Stimulated activated CD4-positive, alpha-beta T cell treated with anti-CD3 and anti-CD28 coated beads, TNF-alpha, amount 100 ng/mL, for 24 hours (primary cell): ENCODE results near the gene ABCB11.
"Not testable (repeated sequence)": the region's sequence is repeated elsewhere in the genome, so short reads cannot be mapped to it uniquely, and the experiment has no call there.

Experiments used
- DNase-seq, 3 experiments: peaks; one replicate each; pipeline ENCODE4 v3.0.0-alpha.2; 2020; ENCODE audit warnings: low read depth in 3 of 3

ABCB11 gene

DNA sequence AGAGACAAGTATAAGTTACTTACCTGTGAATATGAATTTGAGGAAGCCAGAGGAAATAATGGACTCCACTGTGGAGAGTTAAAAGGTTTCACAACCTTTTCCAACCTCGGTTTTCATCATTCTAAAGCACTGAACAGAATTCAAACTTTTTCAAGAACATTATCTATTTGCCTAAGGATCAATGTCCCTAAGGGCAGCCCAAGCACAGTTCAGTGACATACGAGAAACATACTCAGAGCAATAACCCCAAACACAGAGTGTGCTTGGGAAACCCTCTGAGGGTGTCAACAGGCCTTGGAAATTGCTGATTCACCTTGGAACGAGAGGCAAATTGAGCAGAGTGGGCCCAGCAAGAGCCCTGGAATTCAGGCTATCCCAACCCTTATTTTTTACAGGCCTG is at the start of gene ABCB11:
Gene ABCB11 (minus strand): TSS at position 123 of the 400 bp plus-strand sequence. CDS start 13,199 bp downstream, outside the sequence.
- no peak for DNase-seq

DNA sequence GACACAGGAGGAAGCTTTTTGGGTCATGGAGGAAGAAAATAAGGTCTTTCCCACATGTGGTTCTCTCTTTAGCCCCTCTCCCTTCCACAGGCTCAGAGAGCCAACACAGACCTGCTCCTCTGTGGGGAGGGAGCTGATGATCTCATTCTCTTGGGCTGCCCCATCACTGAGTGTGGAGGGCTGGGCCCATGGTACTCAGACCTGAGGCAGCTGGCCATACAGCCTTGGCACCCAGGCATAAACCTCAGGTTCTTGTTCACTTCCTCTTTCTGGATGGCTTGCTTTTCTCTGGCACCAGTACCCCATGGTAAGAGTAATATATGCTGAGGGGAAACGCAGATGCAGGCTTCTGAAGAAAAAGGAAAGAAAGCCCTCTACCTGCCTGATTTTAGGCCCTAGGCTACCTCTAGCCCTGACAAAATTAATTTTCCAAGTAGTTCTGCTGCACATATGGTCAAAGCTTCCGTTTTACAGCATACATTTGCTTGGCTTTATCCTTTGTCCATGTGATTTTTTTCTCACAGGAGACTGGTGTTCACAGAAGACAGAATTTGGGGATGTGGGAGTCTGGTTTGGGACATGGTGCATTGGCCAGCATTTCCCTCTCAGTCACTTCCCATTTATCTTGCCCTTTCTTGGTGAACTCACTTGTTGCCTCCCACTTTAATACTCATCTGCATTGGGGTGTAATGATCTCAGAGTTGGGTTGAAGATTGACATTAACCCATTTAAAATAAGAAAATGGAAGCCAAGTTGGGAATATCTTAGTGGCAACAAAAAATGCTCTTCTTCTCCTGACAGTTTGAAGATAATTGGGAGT is 49.3 kb upstream of the ABCB11 start:
- DNase-seq, result no peak

DNA sequence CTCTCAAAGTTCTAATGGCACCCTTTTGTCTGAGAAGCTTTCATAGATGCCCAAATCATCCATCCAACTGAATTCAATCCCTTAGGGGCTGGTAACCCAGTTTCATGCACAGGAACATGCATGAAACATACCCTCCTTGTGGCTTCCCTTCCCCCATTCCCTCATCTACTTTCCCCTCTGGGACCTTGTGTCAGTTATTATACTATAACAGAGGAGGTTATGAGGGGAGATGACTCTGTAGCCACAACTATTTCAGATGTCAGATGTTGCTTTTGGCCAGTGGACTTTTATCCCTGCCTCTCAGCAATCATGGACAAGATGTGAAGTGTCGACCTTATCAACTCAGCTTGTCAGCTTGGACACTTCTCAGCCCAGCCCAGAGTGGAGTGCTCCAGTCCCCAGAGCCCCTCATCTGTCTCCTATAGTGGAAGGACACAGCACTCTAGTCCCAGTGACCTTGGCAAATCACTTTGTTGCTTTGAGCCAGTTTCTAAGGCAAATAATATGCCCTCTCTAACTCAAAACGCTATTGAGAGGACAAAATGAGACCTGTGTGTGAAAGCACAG is 46.6 kb upstream of the ABCB11 start:
- no peak for DNase-seq

DNA sequence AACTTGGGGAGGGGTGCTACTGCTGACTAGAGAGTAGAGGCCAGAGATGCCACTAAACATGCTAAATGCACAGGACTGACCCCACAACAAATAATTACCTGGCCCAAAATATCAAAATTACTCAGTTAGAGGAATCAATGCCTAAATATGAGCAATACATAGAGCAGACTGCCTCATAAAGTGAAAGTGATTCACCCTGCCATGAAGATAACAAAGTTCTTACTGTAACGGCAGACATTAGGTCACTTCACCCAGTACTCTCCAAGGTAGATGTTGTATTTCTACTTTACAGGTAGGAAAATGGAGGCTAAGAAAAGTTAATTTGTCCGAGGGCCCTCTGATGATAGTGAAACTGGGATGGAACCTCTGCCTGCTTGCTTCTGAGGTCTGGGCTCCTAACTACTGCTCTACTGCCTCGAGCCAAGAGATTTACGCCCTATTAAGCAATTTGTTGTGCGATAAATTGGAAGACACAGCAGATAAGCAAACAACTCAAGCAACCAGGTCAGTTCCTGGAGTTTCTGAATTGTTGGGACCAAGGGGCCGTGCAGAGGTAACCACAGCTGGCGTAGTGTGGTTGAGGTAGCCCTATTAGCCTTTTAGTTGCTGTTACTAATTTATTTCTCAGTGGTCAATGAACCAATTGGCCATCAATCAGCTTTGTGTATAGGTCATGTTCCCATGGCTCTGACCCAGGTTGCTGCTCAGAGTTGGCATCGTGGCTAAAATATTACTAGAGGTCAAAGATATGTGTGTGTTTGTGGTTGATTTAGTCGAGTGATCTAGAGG is 43.0 kb upstream of the ABCB11 start:
- DNase-seq, result no peak

DNA sequence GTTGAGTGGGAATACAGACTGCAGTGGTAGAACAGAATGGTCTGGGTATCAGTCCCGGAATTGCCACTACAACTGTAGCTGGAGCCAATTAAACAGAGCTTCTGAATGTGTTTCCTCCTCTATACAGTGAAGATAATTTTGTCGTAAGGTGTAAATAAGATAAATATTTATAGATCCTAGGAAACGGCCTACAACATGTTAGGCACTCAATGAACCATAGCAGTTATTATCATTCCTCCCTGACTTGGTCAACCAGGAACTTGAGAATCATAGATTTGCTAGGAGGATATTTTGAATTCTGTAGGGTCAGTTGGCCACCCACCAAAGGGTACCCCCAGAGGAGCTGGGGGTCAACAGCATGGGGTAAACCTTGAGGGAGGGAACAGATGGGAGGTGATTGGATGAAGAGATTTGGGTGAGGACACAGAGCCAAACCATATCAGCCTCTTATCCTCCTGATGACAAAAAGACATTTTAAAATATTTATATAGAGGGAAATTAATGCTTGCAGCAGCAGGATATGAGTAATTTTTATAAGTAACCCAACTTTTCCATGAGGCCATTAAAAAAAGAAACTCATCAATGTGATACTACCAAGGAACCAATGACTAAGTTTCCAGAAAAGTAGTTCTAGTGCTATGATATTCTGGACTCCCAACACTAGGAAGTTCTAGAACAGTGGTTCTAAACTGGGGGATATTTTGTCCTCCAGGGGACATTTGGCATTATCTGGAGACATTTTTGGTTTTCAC is 42.3 kb upstream of the ABCB11 start:
- DNase-seq, result no peak

DNA sequence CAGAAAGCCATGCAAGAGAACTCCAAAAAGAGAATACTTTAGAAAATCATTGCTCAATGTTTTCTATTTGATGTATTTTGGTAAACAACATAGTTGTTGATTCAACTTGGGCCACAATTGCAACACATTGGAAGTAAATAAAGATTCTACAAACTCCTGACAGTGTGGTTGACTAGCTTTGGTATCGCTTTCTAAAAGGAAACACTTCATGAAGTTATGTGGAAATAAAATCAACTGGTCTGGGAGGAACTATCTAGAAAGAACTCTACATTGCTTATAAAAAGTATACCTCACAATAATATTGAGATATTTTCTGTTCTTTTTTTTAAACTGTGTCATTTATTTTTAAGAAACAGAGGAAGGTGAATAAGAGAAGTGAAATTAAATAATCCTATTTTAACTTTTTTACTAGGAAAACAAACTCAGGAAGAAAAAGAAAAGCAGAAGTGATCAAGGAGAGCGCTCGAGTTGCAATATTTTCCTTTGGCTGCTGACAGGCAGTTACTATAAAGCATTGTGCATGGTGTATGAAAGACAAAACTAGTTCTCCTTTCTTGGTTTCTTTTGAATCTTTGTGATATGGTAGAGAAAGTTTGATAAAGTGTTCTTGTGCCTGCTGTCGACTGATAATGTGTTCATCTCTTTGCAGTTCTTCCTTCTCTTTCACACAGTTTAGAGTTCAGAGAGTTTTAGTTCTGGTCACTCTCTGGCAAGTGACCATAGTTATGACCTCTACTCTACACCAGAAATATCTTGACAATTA is 41.2 kb upstream of the ABCB11 start:
- DNase-seq, result no peak

DNA sequence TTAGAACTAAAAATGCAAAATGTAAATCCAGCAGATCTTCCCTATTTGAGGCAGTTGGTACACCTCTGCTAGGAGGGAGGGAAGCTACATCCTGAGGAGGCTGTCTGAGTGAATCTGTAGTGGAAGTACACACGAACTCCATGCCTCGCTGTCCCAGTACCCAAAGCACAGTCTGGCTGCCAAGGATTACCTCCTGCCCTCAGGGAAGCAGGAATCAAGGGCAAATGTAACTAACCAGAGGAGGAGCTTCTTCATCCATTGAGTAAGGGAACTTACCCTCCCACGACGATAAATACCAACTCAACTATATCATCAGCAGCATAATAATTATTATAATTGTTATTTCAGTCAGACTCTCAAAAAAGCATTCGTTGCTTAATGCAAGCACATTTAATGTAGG is 40.3 kb upstream of the ABCB11 start:
- DNase-seq, result no peak

DNA sequence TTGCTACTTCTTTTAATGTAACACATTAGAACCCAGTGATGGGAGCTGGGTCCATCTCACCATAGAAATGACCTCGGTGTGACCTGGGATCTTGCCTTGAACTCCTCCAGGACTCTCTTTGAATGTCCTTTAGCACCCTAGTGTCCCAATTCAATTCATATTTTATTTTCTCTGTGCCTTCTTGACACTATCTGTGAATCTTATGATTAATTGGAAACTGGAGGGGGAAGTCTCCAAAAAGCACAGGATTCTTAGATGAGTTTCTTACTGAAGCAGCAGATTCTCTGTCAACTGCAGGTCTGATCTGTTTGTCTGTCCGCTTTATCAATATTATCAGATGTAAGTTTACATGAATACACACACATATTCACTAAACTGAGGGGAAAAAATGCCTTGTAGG is 38.7 kb upstream of the ABCB11 start:
- DNase-seq, result no peak

DNA sequence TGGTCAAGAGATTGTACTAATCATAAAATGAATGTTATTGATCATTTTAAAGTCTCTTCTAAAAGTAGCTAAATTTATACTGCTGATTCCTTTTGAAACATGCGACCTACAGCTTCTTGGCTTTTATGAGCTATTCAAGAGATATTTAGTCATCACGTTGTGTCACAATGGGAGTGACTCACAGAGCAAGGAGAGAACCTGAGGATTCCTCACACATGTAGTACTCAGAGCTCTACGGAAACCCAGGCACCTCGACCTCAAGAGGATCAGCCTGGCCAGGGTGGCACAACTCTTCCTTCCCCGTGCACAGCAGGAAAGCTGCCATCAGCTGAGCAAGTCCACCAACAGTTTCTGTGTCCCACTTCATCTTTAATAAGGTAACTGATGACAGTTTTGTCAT is 38.2 kb upstream of the ABCB11 start, which contains the start of gene DHRS9:
Gene DHRS9 (plus strand): TSS at position 223 of the 400 bp plus-strand sequence. CDS start 12,019 bp downstream, outside the sequence.
- peak in 2 of 3 experiments; percentile 6 to 32 for DNase-seq

DNA sequence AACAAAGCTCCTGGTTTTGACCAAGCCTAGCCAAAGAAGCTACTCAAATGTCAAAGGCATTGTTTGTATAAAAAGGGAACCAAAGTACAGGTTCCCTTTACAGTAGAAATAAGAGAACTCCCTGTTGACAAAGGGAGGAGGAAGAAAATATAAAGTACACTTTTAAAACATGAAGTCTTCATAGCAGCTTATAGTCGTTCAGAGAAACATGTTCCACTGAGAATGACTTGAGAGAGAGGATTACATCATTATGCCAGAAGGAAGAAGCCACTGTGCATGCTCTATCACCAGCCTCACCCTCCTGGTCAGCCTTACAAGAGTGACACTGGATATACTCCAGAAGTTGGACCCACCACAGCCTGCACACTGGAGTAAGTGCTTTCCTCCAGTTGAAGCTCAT is 35.8 kb upstream of the ABCB11 start:
- DNase-seq, result no peak

DNA sequence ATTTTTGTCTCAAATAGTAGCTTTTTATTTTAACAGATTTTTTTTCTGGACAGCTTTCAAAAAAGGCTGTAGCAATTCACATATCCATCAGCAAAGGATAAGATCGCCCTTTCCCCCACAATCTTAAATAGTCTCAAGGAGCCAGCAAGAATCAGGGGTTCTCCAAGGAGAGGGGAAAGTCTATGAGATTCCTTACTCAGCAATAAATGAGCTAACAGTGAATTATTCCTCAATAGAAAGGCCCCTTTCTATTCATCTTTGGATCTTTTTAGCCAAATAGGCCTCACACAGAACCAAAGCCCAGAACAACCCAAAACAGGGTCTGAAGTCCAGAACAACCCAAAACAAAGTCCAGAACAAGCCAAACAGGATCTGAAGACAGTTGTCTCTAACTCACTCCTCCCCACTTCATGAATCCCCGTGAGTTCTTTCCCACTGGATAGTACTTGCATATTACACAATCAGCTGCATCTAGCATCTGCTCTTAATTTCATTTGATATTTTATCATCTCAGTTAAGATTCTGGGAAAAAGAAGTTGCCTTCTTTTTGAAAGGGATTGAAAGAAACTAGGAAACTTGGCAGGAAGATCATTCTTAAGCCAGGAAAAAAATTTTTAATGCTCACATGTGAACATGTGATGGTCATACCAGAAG is 34.9 kb upstream of the ABCB11 start:
- no peak for DNase-seq

DNA sequence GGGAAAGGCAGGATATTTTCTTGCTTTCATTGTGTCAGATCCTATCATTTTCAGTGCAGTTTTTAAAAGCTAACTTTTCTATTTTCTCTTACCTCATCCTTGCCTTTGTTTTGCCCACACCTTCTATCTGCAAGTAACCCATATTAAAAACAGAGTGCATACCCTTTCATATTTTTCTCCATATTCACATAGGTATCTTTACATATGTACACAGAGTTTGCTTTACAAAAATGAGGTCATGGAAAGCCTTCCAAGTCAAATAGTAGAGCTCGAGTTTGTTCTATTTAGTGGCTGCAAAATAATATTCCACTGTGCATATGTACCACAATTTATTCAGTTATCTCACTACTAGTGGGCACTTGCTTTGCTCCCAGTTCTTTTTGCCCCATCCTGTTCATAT is 34.3 kb upstream of the ABCB11 start:
- no peak for DNase-seq

DNA sequence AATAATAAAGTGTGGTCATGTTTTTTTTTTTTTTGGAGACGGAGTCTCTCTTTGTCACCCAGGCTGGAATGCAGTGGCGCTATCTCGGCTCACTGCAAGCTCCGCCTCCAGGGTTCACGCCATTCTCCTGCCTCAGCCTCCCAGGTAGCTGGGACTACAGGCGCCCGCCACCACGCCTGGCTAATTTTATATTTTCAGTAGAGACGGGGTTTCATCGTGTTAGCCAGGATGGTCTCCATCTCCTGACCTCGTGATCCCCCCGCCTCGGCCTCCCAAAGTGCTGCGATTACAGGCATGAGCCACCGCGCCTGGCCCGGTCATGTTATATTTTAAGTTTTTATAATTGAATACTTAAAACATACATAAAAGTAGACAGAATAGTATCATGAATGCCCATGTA is 33.1 kb upstream of the ABCB11 start:
- not testable (repeated sequence) for DNase-seq

DNA sequence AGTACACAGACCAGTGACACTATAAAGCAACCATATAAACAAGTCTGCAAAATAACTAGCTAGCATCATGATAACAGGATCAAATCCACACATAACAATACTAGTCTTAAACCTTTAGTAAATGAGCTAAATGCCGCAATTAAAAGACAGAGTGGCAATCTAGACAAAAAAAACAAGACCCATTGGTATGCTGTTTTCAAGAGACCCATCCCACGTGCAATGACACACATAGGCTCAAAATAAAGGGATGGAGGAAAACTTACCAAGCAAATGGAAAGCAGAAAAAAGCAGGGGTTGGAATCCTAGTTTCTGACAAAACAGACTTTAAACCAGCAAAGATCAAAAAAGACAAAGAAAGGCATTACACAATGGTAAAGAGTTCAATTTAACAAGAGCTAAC is 23.5 kb upstream of the ABCB11 start:
- DNase-seq, result not testable (repeated sequence)

DNA sequence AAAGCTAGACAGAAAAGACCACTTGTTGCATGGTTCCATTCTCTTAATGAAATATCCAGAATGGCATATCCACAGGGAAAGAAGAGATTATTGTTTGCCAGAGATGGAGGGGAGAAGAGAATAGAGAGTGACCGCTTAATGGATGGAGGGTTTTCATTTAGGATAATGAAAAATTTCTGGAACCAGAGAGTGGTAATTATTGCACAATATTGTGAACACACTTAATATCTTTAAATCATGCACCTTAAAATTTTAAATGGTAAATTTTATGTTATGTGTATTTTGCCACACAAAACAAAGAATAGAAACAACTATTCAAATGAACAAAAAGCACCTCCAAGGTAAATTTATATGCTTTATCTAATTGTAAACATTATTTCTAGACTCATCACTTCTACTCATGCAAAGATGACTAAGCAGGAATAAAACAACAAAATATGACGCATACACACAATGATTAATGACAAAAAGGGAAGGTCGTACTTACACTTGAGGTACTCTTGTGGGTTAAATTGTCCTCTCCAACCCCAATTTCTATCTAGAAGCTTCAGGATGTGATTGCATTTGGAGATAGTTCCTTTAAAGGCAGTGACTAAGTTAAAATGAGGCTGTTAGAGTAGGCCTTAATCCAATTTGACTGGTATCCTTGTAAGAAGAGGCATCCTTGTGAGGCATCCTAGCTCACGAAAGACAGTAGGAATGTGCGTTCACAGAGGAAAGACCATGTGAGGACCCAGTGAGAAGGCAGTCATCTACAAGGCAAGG is 19.5 kb upstream of the ABCB11 start:
- DNase-seq, result no peak

DNA sequence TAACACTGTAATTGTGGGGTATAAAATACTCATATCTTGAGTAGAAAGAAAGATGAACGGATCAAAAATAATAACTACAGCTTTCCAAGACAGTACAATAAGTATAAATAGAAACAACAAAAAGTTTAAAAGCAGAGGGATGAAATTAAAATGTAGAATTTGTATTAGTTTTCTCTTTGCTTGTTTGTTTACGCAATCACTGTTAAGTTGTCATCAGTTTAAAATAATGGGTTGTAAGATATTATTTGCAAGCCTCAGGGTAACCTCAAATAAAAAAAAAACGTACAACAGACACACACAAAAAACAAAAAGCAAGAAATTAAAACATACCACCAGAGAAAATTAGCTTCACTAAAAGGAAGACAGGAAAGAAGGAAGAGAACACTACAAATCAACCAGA is 18.0 kb upstream of the ABCB11 start:
- no peak for DNase-seq

DNA sequence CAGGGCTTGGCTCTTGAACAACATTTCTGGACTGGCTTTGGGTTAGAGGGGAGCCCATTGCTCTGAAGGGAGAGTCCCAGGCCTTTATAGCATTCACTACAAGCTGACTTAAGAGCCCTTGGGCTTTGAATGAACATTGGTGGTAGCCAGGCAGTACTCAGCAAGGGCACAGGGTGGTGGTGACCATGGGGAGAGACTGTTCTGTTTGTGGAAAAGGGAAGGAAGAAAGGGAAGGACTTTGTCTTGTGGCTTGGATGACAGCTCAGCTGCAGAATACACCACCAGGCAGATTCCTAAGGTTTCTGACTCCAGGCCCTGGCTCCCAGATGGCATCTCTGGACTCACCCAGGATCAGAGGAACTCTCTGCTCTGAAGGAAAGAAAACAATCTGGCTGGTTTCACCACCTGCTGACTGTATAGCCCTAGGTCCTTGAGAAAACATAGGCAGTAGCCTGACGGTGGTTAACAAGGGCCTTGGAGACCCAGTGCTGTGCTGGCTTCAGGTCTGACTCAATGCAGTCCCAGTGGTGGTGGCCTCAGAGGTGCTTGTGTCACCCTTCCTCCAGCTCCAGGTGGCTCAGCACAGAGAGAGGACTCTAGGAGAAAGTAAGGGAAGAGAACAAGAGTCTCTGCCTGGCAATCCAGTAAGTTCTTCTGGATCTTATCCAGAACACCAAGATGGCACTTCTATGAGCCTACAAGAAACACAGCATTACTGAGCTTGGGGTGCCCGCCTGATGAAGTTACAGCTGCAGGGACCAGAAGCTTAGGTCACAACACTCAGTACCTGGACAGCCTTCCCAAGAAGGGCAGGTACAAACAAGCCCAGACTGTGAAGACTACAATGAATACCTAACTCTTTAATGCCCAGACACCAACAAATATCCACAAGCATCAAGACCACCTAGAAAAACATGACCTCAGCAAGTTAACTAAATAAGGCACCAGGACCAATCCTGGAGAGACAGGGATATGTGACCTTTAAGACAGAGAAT is 16.4 kb upstream of the ABCB11 start:
- no peak for DNase-seq

DNA sequence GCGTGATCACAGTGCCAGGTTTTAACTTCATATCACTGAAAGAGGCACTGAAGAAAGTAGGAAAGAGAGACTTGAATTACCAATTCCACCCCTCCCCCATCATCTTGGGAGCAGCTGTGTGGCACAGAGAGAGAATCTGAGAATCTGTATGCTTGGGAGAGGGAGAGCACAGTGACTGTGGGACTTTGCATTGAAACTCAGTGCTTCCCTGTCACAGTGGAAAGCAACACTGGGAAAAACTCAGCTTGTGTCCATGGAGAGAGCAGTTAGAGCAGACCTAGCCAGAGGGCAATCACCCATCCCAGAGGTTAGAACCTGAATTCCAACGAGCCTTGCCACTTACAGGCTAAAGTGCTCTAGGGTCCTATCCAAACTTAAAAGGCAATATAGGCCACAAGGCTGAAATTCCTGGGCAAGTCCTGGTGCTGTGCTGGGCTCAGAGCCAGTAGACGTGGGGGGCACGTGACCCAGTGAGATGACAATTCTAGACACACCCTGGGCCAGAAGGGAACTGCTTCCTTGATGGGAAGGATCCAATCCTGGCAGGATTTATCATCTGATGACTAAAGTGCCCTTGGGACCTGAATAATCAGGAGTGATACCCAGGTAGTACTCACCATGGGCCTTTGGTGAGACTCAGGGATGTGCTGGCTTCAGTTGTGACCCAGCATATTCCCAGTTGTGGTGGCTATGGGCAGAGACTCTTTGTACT is 15.5 kb upstream of the ABCB11 start:
- no peak for DNase-seq
